ENCODE results near the gene FBXO24. TPM values are rescaled to one million over a fixed set of nuclear protein-coding genes. Genes with fewer than 3 reads are reported as not detected.

Gene FBXO24
- total RNA-seq, 2 experiments from 2014 or later: 0.16 to 1.7 TPM

DNA sequence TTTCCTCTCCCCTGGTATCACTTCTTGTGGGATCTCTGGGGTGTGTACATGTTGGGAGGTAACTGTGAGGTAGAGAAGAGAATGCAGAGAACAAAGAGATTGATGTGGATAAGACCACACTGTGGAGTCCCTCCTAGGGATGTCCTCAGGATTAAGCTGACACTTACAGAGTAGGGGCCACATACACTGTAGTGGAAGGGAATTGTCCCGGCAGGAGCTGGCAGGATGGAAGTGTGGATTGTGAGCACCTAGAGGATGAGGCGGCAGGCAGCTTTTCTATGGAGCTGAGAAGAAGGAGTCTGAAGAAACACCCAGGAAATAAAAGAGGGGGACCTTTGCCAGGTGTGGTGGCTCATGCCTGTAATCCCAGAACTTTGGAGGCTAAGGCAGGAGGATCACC, 33.6 kb upstream of the FBXO24 start:
- Histone ChIP-seq H3K27ac (ENCODE audit: low read depth, low read length, poor library complexity, severe bottlenecking) (no peak overlapping the region), H3K79me2 (ENCODE audit: insufficient read depth, low read depth, low read length) (peaks cover 1% of the 10 kb centered on the region; the same call in 1 of the 2 replicates), H3K4me1 (ENCODE audit: insufficient read depth, low read length, poor library complexity, severe bottlenecking) (peaks cover 32% of the 10 kb centered on the region), H3K4me3 (ENCODE audit: low read depth, low read length, poor library complexity, severe bottlenecking) (no peak overlapping the region), H4K20me1 (ENCODE audit: insufficient read depth, low read length) (no peaks in the 10 kb centered on the region), H2AFZ (ENCODE audit: low read length) (no peak overlapping the region), H3K9me2 (ENCODE audit: insufficient read depth, low read length) (no peaks in the 10 kb centered on the region), H3K4me2 (ENCODE audit: low read length) (no peak overlapping the region), H3K36me3 (ENCODE audit: insufficient read depth, low read length) (peaks cover 56% of the 10 kb centered on the region), H3K9me3 (ENCODE audit: low read length) (no peaks in the 10 kb centered on the region)
- intact Hi-C loops (cut with micrococcal nuclease; ENCODE audit: unreplicated experiment): no loop called here
- ChIA-PET POLR2A (no interaction called here), CTCF (ENCODE audit: unreplicated experiment) (interaction anchor here (0.6 kb wide), 1 partner anchor 549 kb away, joined by 3 read pairs; no protein-coding TSS in a partner anchor)
- no TSS peak for BruUV-seq (replicated peaks)
- TF ChIP-seq, protein P1, sequence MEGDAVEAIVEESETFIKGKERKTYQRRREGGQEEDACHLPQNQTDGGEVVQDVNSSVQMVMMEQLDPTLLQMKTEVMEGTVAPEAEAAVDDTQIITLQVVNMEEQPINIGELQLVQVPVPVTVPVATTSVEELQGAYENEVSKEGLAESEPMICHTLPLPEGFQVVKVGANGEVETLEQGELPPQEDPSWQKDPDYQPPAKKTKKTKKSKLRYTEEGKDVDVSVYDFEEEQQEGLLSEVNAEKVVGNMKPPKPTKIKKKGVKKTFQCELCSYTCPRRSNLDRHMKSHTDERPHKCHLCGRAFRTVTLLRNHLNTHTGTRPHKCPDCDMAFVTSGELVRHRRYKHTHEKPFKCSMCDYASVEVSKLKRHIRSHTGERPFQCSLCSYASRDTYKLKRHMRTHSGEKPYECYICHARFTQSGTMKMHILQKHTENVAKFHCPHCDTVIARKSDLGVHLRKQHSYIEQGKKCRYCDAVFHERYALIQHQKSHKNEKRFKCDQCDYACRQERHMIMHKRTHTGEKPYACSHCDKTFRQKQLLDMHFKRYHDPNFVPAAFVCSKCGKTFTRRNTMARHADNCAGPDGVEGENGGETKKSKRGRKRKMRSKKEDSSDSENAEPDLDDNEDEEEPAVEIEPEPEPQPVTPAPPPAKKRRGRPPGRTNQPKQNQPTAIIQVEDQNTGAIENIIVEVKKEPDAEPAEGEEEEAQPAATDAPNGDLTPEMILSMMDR (conservative IDR thresholded peaks at IDR 0.05; ENCODE audit: low read length): no peak
- TF ChIP-seq EZH2phosphoT487 (IDR thresholded peaks at IDR 0.05; ENCODE audit: borderline replicate concordance, low read depth, low read length): no peak
- no peak for DNase-seq (ENCODE audit: low spot score)

DNA sequence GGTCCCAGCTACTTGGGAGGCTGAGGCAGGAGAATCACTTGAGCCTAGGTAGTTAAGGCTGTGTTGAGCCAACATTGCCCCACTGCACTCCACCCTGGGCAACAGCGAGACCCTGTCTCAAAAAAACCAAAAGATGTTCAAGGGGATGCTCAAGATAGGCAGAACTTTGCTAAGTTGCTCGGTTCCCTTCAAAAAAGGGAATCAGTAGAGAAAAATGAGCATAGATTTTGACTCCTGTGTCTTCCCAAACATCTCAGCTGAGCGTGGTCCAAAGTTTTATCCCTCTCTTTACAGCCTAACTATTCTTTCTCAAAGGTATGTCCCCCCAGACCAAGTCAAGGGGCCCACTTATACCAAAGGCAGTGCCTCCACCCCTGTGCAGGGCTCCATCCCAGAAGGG, 33.1 kb upstream of the FBXO24 start:
- Histone ChIP-seq H2AFZ (ENCODE audit: low read length) (no peak overlapping the region), H4K20me1 (ENCODE audit: insufficient read depth, low read length) (no peaks in the 10 kb centered on the region), H3K9me3 (ENCODE audit: low read length) (no peaks in the 10 kb centered on the region), H3K36me3 (ENCODE audit: insufficient read depth, low read length) (peaks cover 56% of the 10 kb centered on the region), H3K4me2 (ENCODE audit: low read length) (no peak overlapping the region), H3K4me1 (ENCODE audit: insufficient read depth, low read length, poor library complexity, severe bottlenecking) (peaks cover 27% of the 10 kb centered on the region), H3K9me2 (ENCODE audit: insufficient read depth, low read length) (no peaks in the 10 kb centered on the region), H3K79me2 (ENCODE audit: insufficient read depth, low read depth, low read length) (no peaks in the 10 kb centered on the region), H3K4me3 (ENCODE audit: low read depth, low read length, poor library complexity, severe bottlenecking) (no peak overlapping the region), H3K27ac (ENCODE audit: low read depth, low read length, poor library complexity, severe bottlenecking) (no peak overlapping the region)
- no peak for DNase-seq (ENCODE audit: low spot score)
- no TSS peak for BruUV-seq (replicated peaks)
- ChIA-PET POLR2A (no interaction called here), CTCF (ENCODE audit: unreplicated experiment) (interaction anchor here (0.6 kb wide), 1 partner anchor 548 kb away, joined by 3 read pairs; no protein-coding TSS in a partner anchor)
- intact Hi-C loops (cut with micrococcal nuclease; ENCODE audit: unreplicated experiment): no loop called here
- no peak for TF ChIP-seq EZH2phosphoT487 (IDR thresholded peaks at IDR 0.05; ENCODE audit: borderline replicate concordance, low read depth, low read length)
- TF ChIP-seq, protein P1 (conservative IDR thresholded peaks at IDR 0.05; ENCODE audit: low read length): no peak

DNA sequence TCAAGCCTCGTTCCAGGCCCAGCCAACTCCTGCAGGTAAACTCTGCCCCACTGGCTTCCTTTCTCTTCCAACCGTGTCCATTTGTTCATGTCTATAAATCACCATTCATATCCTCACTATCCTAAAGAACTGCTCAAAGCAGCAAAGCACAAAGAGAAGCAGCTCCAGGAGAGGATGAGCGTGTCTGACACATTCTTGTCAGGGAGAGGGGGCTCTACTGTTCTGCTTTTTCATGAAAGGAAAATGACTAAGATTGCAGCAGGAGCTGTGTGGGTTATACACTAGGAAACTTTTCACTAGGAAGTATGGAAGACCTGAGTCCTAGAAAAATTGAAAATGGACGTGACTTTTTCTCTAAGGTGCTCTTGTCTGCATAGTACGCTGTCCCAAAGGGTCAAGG, 30.4 kb upstream of the FBXO24 start:
- Histone ChIP-seq H3K4me3 (ENCODE audit: low read depth, low read length, poor library complexity, severe bottlenecking) (no peak overlapping the region), H3K27ac (ENCODE audit: low read depth, low read length, poor library complexity, severe bottlenecking) (no peak overlapping the region), H3K79me2 (ENCODE audit: insufficient read depth, low read depth, low read length) (no peaks in the 10 kb centered on the region), H3K9me3 (ENCODE audit: low read length) (no peaks in the 10 kb centered on the region), H3K4me1 (ENCODE audit: insufficient read depth, low read length, poor library complexity, severe bottlenecking) (peaks cover 14% of the 10 kb centered on the region), H2AFZ (ENCODE audit: low read length) (no peak overlapping the region), H3K4me2 (ENCODE audit: low read length) (no peak overlapping the region), H3K9me2 (ENCODE audit: insufficient read depth, low read length) (no peaks in the 10 kb centered on the region), H4K20me1 (ENCODE audit: insufficient read depth, low read length) (no peaks in the 10 kb centered on the region), H3K36me3 (ENCODE audit: insufficient read depth, low read length) (peaks cover 47% of the 10 kb centered on the region)
- intact Hi-C loops (cut with micrococcal nuclease; ENCODE audit: unreplicated experiment): no loop called here
- no peak for DNase-seq (ENCODE audit: low spot score)
- no TSS peak for BruUV-seq (replicated peaks)
- TF ChIP-seq, protein P1 (conservative IDR thresholded peaks at IDR 0.05; ENCODE audit: low read length): no peak
- TF ChIP-seq EZH2phosphoT487 (IDR thresholded peaks at IDR 0.05; ENCODE audit: borderline replicate concordance, low read depth, low read length): no peak
- CTCF ChIA-PET (ENCODE audit: unreplicated experiment): no interaction called here
- POLR2A ChIA-PET: interaction anchor here (0.6 kb wide), 2 partner anchors 225 to 752 kb away, joined by 3 to 5 read pairs; no protein-coding TSS in a partner anchor
